Activated T-cell treated with anti-CD3 and anti-CD28 coated beads, Interleukin-2, amount 50 U/mL, for 1 hour (primary cell): ENCODE data around the gene TRIO.

Experiments used
- DNase-seq: peaks from one replicate; pipeline ENCODE4 v3.0.0-alpha.2; 2020

The TRIO gene

GRCh38 chr5:14308384-14309154 is 165.4 kb downstream of the TRIO start:
- DNase-seq, result no peak

DNA sequence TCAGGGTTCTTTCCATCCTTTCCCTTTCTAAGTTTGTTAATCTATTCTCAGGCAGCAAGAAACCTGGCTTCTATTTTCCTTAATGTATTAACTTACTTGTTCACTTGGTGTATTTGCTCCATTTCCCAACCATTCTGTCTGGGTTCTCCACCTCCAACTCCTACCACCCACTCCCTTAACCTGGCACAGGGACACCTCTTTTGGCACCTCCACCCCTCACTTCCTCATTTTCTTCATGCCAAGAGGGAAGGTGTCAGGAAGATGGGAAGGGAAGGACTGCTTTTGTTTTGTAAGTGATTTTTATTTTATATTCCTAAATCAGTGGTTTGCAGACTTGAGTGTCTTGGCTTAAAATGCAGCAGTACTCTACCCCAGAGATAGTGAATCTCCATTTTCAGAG is 166.1 kb downstream of the TRIO start:
- DNase-seq, result no peak

- DNase-seq, result no peak
Observed at GRCh38 chr5:14309878-14310531, 166.9 kb downstream of the TRIO start.

- no peak for DNase-seq
Observed at GRCh38 chr5:14310901-14311300, 167.8 kb downstream of the TRIO start.

GRCh38 chr5:14313986-14314690 is 171.0 kb downstream of the TRIO start:
- no peak for DNase-seq

GRCh38 chr5:14316471-14316870 is 173.3 kb downstream of the TRIO start:
- DNase-seq, result no peak

DNA sequence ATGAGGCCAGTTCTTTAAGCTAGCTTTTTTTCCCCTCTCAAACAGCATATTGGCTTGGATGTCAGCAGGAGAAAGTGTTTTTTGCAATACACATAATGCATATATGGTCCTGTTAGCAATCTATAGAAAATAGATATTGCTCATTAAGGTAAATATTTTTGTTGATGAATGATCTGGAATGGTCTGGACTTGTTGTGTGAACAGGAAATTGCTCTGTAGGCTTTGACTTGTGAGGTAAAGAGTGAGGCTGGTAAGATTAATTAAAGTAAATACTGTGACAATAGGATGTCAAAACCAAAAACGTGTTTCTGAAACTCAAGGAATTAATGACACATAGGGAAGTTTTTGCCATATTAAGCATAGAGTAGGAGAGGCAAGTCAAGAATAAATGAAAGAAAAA is 176.0 kb downstream of the TRIO start:
- no peak for DNase-seq

DNA sequence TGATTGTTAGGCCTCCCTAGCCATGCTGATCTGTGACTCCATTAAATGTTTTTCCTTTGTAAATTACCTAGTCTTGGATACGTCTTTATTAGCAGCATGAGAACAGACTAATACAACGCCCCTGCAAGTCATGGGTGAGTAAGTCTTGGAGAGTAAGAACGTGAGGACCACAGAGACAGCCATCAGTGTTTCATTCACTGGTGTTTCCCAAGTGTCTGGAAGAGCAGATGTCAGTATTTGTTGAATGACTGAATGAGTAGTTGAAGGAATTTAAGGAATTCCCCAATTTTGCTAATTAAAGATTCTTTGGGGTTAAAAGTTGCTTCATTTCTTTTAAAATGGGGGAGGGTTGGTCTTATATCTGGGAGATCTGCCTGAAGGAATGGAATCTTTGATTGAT is 178.8 kb downstream of the TRIO start:
- no peak for DNase-seq

GRCh38 chr5:14322437-14323187 is 179.5 kb downstream of the TRIO start:
- DNase-seq, result no peak

DNA sequence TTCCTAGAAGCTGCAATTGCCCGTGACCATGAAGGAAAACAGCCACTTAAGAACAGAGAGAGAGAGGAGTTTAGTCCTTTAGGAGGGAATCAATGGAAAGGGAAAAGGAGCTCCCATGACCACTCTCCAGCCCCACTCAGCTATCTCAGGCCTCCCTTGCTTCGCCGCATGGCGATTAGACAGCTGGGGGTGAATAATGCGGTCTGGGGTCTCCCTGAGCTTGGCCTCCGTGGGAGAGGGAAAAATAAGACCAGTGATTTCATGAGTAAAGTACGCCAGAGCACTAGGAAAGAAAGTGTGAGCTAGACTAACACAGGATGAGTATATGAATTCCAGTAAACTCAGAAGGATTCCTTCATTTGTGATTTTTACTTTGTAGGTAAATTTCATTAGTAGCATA is 180.3 kb downstream of the TRIO start:
- no peak for DNase-seq

DNA sequence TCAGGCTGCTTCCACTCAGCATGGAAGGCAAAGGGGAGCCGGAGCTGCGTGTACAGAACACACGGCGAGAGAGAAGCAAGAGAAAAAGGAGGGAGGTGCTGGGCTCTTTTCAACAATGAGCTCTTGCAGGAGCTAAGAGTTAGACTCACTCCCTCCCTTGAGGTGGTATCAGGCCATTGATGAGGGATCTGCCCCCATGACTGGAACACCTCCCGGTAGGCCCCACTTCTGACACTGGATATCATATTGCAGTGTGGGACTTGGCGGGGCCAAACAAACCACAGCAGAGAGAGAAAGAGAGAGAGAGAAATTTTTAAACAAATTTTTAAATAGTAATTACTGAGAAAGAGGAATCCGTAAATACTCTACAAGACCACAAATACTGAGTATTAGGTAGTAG is 182.2 kb downstream of the TRIO start:
- DNase-seq, result no peak

GRCh38 chr5:14326035-14326903 is 183.1 kb downstream of the TRIO start:
- DNase-seq, result no peak

- DNase-seq, result no peak
Observed at GRCh38 chr5:14327624-14328023, 184.5 kb downstream of the TRIO start.

GRCh38 chr5:14328144-14328543 is 185.0 kb downstream of the TRIO start:
- no peak for DNase-seq

- DNase-seq, result no peak
Observed at GRCh38 chr5:14330291-14330690, 187.1 kb downstream of the TRIO start.

DNA sequence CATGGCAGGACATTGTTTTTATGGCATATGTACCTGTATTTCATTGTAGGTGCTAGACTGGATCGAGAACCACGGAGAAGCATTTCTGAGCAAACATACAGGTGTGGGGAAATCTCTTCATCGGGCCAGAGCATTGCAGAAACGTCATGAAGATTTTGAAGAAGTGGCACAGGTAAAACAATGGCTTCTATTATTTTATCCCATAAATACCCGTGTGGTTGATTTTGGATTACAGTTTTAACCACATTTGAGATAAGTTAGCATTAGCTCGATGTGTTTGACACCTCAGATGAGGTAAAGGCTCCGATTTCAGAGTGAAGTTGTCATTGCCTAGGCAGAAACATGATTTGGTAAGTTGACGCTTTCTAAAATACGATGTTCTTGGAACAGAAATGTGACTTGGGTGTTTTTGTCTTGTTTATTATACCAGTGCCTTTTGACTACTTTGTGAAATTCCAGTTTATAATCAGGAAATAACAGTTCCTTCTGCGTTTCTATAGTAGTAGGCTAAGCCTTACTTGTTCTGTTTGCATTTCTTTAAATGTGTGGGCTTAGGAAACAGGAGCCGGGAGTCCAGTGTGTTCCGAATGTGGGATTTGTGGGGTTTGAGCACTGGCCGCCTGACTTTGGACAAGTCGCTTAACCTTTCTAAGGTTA is 187.7 kb downstream of the TRIO start:
- no peak for DNase-seq

- DNase-seq, result no peak
Observed at GRCh38 chr5:14331386-14331781, 188.2 kb downstream of the TRIO start.

DNA sequence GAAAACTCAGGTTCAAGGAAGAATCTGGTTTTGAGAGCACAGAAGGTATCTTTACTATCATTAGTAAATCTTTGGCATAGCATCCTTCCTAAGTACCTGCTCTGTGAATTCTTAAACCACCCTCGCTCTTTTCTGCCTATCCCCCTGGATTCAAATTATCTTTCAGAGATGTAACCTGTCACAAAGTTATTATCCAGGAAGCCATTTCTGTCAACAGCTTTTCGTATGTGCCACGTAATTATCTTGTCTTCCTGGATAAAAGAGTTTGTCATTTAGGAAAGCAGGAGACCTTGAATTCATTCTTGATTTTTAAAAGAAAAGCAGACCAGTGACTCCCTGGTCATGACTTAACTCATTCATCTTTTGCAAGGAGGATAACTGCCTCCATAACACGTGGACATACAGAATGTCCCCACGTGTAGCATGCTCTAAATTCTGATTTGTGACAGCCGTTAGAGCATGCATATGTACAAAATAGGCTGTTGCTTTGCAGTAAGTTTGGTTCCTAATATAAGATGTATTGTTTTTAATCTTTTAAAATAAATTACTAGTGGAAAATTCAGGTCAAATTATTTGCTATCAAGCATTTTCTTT is 189.0 kb downstream of the TRIO start:
- no peak for DNase-seq

GRCh38 chr5:14332746-14333145 is 189.6 kb downstream of the TRIO start:
- no peak for DNase-seq

DNA sequence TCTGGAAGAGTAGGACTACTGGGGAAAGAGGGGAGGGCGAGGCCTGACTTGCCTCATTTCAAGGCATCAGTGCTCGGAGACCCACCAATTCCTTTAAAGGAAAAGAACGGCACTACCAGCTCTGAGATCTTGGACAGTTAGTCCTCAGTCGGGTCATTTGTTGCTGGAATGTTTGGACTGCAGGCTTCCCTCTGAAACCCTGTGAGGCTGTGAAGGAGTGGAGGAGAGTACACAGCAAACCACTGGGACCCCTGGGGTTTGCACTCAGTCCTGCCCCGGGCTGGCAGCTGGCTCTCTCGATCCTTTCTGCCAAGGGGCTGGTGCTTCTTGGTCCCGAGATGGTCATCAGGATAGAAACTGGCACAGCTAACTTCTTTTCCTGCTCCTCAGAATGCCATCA is 194.5 kb downstream of the TRIO start:
- no peak for DNase-seq

DNA sequence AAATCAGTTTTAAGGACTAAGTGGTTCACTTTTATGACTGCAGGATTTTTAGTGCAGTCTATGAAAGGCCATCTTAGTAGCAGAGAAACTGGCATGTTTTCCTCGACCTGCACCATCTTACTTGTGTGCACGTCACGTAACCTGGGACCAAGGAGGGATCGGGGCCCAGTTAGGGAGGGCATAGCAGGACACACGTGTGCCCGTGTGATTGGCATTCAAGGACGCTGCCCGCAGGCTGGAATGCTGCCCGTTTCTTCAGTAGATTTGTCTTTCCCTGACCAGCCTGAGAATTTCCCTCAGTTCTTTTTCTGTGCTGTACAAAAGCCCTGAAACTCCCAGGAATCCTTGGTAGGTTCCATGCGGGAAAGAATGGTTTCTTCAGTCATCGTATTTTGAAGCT is 196.3 kb downstream of the TRIO start:
- no peak for DNase-seq
